Measurements from ENCODE around the gene FOLR3.
"Not testable (repeated sequence)": the region's sequence is repeated elsewhere in the genome, so short reads cannot be mapped to it uniquely, and the experiment has no call there.

The FOLR3 gene

DNA sequence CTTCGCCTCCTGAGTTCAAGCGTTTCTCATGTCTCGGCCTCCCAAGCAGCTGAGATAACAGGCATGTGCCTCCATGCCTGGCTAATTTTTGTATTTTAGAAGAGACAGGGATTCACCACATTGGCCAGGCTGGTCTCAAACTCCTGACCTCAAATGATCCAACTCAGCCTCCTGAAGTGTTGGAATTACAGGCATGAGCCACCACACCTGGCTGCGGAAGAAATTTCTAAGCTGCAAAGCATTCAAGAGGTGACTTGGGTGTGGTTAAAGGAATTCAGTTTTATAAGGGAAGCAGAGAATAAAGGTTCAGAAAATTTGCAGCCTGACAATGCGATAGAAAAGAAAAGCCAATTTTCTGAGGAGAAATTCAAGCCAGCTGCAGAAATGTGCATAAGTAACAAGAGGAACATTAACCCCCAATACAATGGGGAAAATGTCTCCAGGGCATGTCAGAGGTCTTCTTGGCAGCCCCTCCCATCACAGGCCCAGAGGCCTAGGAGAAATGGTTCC, 33.6 kb downstream of the FOLR3 start:
- not testable (repeated sequence) for DNase-seq

DNA sequence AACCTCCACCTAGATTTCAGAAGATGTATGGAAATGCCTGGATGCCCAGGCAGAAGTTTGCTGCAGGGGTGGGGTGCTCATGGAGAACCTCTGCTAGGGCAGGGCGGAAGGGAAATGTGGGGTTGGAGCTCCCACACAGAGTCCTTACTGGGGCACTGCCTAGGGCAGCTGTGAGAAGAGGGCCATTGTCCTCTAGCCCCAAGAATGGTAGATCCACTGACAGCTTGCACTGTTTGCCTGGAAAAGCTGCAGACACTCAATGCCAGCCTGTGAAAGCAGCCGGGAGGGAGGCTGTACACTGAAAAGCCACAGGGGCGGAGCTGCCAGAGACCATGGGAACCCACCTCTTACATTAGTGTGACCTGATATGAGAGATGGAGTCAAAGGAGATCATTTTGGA, 34.2 kb downstream of the FOLR3 start:
- DNase-seq: not testable (repeated sequence)

DNA sequence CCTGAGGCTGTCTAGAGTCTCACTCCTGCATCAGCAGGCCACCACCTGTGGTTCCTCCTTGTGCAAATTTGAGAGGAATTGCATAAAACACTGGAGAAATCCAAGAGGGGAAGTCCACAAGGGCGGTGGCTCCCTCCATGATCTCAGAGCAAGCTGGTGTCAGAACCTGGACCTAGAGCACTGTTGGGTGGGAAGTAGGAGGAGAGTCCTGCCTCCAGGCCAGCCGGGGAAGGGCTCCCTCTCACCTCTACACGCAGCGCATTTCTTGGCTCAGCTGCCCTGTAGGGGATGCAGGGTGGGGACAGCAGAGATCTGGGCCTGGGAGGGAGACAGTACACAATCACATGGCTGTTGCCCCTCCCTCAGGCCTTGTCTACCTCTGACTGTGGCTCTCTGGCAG, 36.5 kb downstream of the FOLR3 start:
- DNase-seq: not testable (repeated sequence)

DNA sequence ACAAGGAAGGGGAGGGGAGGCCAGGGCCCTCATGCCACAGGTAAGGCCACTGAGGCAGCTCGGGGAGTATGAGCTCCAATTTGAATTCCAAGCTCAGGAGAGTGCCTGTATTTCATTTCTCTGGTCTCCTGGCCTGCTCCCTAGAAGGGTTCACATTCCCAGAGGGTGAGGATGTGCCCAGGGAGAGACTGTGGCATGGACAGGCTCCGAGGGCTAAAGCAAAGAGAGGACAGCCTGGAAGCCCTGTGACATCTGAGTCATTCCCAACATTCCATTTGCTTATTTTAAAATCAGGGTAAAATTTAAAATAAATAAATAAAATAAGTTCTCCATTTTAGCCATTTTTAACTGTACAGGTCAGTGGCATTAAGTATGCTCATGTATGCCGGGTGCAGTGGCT, 37.8 kb downstream of the FOLR3 start:
- DNase-seq: no peak

DNA sequence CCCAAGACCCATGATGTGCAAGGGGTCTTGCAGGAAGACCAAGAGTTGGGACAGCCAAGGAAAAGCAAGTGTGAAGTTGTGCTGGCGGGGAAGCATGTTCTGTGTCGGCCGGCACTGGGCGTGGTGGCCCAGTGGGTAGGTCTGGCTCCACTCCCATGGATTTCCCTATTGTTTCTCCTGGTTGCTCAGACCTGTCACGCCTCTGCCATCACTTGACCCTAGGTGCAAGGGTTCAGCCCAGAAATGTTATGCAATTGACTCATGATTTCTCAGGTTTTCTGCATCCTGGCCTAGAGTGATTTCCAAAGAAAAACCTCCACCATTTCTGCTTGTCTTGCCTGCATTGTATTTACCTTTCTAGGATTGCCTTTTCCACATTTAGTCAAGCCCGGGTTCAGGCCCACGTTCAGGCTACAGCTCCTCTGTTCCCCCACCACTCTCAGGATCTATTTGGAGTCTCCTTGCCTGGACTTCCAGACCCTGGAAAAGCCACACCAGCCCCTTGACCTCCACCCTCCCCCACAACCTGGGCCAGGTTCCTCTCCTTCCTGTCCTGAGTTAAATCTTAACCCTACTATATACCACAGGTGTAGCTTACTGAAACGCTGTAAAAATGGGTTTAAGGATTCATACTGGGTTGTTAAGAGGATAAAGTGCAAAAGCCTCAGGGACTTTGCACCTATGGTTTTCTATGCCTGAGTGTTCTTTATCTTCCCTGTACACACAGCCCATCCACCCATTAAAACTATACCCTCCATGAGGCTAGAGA, 39.0 kb downstream of the FOLR3 start:
- no peak for DNase-seq

DNA sequence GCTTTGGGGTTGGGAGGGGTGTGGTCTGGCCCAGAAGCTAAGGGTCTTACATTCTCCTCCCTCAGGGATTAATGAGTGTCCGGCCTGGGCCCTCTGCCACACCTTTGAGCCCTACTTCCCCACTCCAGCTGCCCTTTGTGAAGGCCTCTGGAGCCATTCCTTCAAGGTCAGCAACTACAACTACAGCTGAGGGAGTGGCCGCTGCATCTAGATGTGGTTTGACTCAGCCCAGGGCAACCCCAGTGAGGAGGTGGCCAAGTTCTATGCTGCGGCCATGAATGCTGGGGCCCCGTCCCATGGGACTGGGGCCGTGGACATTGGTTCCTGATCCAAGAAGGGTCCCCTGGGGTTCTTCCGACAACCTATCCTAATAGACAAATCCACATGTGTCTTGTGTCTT, 42.1 kb downstream of the FOLR3 start:
- no peak for DNase-seq

DNA sequence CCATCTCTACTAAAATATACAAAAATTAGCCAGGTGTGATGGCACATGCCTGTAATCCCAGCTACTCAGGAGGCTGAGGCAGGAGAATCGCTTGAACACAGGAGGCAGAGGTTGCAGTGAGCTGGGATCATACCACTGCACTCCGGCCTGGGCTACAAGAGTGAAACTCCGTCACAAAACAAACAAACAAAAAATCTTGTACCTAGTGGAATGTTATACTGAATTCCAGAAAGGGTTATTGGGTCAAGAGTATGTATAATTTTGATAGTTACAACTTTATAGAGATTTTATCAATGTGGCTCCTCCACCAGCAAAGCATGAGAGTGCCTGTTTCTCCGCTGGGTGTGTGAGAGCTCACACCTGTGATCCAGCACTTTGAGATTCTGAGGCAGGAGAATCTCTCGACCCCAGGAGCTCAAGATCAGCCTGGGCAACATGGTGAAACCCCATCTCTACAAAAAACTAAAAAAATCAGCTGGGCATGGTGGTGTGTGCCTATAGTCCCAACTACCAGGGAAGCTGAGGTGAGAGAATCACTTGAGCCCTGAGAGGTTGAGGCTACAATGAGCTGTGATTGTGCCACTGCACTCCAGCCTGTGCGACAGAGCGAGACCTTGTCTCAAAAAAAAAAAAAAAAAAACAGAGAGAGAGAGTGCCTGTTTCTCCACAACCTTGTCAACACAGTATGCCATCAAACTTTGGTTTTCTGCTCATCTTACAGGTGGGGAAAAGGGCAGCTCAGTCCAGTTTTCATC, 43.7 kb downstream of the FOLR3 start:
- DNase-seq: no peak

DNA sequence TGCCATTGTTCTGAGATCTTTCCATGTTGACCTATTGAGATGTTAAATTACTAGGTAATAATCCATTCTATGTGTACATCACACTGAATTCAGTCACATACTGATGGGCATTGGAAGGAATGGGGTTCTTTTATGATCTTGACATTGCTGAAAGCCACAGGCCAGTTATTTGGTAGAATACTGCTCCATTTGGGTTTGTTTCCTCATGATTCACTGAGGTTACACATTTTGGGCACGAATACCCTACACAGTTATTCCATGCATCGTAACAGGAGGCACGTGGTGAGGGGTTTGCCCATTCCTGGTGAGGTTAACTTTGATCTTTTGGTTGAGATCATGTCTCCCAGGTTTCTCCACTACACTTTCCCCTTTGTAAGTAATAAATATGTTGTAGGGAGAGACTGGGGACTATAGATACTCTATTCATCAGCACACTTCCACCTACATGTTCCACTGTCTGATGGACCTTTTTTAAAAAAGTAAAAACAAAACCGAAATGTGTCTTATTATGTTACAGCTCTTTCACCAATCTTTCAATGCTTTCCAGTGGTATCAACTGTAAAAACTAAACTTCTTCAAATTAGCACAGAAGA, 44.4 kb downstream of the FOLR3 start:
- no peak for DNase-seq

DNA sequence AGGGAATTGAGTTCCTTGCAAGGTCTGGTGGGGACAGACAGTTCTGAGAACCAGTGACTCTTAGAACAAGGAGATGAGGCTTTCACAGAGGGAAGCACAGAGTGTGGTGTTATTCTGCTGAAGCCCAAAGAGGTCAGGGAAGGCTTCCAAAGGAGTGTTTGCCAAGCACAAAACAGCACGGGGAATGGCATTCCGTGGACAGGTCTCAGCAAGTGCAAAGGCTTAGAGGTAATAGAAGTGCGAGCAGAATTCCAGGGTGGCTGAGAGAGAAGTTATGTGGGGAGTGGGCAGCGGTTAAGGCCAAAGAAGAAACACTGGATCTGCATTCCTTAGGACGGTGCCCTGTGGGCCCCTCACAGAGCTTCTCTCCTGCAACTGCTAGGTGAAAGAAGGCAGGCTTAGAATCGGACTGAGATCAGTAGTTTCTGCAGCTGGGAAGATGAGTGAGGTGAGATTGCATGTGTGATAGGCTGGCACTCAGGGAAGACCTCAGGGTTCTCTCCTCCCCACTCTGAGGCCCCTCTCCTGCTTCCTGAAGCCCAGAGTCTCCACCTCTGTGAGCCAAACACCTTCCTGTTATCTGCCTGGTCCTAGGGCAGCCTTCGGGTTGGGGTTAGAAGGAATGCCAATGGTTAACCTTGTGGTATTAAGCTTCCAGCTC, 45.5 kb downstream of the FOLR3 start:
- not testable (repeated sequence) for DNase-seq

DNA sequence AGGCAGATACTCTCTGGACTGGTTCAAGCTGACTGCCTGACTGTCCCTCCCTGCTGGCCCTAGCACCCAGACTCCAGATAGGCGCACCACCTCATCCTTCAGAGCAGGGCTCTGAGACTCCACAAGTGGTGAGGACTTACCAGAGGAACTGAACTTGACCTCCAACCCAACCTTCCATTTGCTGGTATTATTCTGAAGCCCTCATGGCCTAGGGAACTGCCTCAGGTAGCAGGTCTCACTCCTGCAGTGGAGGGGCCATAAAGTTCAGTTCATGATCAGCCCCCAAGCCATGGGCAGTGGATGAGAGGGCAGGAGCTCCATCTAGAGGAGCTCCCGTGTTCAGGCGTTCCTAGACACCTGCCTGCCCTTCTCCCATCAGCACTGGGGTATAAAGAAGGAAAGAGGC, 46.0 kb downstream of the FOLR3 start:
- DNase-seq: not testable (repeated sequence)

DNA sequence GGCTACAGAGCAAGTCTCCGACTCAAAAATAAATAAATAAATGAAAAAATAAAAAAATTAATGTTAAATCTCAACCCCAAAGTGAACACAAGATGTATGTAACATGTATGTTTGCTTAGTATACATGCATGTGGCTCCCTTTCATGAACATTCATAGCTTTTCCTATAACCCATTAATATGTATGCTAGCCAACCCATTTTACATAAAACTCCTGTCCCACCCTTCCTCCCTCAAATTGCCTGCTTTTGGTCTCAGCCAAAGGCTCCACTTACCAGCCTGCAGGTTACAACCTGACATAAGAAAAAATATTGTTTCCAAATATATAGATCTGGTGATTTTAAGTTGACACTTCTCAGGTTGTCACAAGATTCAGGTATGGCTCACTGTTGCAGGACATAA, 52.7 kb downstream of the FOLR3 start:
- DNase-seq: no peak

All from activated CD8-positive, alpha-beta memory T cell treated with anti-CD3 and anti-CD28 coated beads, Interleukin-2, amount 50 U/mL, for 4 hours (primary cell).